B cell (primary cell): Measurements from ENCODE around the gene MC1R.

Source experiments
- CTCF ChIP-seq: fragments of 200-600 bp; IDR thresholded peaks from one replicate; pipeline ENCODE4 v1.8.0; 2022; ENCODE audit warnings: antibody characterized with exemption, mild to moderate bottlenecking
- EZH2 ChIP-seq: IDR thresholded peaks from 2 replicates; pipeline ENCODE4 v1.6.1; 2012; ENCODE audit warnings: borderline replicate concordance, low read depth, mild to moderate bottlenecking, moderate library complexity, low read length; ENCODE audit not compliant: insufficient read depth, poor library complexity, severe bottlenecking

GRCh38 chr16:89936508-89936907, 17.8 kb downstream of the MC1R start:
- TF ChIP-seq CTCF = no peak
- TF ChIP-seq EZH2 = no peak
